ENCODE measurements around the gene GAS5.
"Not testable (repeated sequence)": the region's sequence is repeated elsewhere in the genome, so short reads cannot be mapped to it uniquely, and the experiment has no call there.

The GAS5 gene

GRCh38 chr1:173886746-173887611 is 19.2 kb upstream of the GAS5 start:
- no peak overlapping the region for H3K27ac ChIP-seq
- no peak for TF ChIP-seq CTCF (conservative IDR thresholded peaks at IDR 0.05)

GRCh38 chr1:173884701-173885100 is 16.9 kb upstream of the GAS5 start:
- no peak for TF ChIP-seq ZFX (IDR thresholded peaks at IDR 0.05)
- no peak for TF ChIP-seq CTCF (conservative IDR thresholded peaks at IDR 0.05)
- H3K27ac ChIP-seq = no peak overlapping the region

GRCh38 chr1:173881117-173881516 is 13.3 kb upstream of the GAS5 start:
- not testable (repeated sequence) for H3K27ac ChIP-seq

- H3K27ac ChIP-seq = no peak overlapping the region
- TF ChIP-seq ZFX (IDR thresholded peaks at IDR 0.05) = no peak
- no peak for TF ChIP-seq CTCF (conservative IDR thresholded peaks at IDR 0.05)
These were observed 10.5 kb upstream of the GAS5 start for GRCh38 chr1:173878251-173878650.

- peak overlapping the region; percentile 72 for H3K27ac ChIP-seq
- TF ChIP-seq CTCF (conservative IDR thresholded peaks at IDR 0.05) = no peak
- no peak for TF ChIP-seq ZFX (IDR thresholded peaks at IDR 0.05)
These were observed 8.9 kb upstream of the GAS5 start for GRCh38 chr1:173876732-173877131.

GRCh38 chr1:173871500-173871899 is 3.7 kb upstream of the GAS5 start:
- H3K27ac ChIP-seq = no peak overlapping the region; the same call in 1 of the 2 replicates
- TF ChIP-seq ZFX (IDR thresholded peaks at IDR 0.05) (no peak), CTCF (conservative IDR thresholded peaks at IDR 0.05) (no peak)

- H3K27ac ChIP-seq = peak overlapping the region; percentile 71
- TF ChIP-seq ZFX (IDR thresholded peaks at IDR 0.05) (no peak), CTCF (conservative IDR thresholded peaks at IDR 0.05) (no peak)
These were observed 3.3 kb upstream of the GAS5 start for GRCh38 chr1:173871091-173871490.
